ENCODE measurements around the gene CEP152. TPM values are rescaled to one million over a fixed set of nuclear protein-coding genes. Genes with fewer than 3 reads are reported as not detected.

Gene CEP152
- total RNA-seq, 1 experiment from 2014 or later: 31.6 TPM

- H3K9me3 ChIP-seq (ENCODE audit: low read depth, low read length, poor library complexity, severe bottlenecking): no peaks in the 10 kb centered on the region
- CTCF ChIA-PET: no interaction called here
- no peaks in the 10 kb centered on the region for H3K4me1 ChIP-seq (ENCODE audit: insufficient read depth, low read length, poor library complexity, severe bottlenecking)
- H3K4me3 ChIP-seq (ENCODE audit: low read depth, low read length, poor library complexity, severe bottlenecking): no peak overlapping the region
- no TSS peak for BruUV-seq (replicated peaks)
- no peaks in the 10 kb centered on the region for H3K27me3 ChIP-seq (replicated peaks; ENCODE audit: insufficient read depth, low read depth, low read length, poor library complexity)
- no peak overlapping the region for H3K27ac ChIP-seq (ENCODE audit: low read depth, low read length, poor library complexity, severe bottlenecking)
- intact Hi-C loops (cut with micrococcal nuclease; ENCODE audit: unreplicated experiment): no loop called here
- no peaks in the 10 kb centered on the region for H3K36me3 ChIP-seq (ENCODE audit: insufficient read depth, low read length, poor library complexity, severe bottlenecking)
- TF ChIP-seq EZH2 (IDR thresholded peaks at IDR 0.05; ENCODE audit: borderline replicate concordance, low read depth, low read length, poor library complexity, severe bottlenecking): no peak
- TF ChIP-seq CTCF (conservative IDR thresholded peaks at IDR 0.05; ENCODE audit: low read depth, low read length): no peak
- no peak for DNase-seq (ENCODE audit: low spot score)
- POLR2A ChIA-PET (ENCODE audit: low non-redundant PET): no interaction called here
Observed at GRCh38 chr15:48693484-48693883, 117.4 kb downstream of the CEP152 start.

GRCh38 chr15:48688493-48688892 is 122.4 kb downstream of the CEP152 start:
- Histone ChIP-seq H3K36me3 (ENCODE audit: insufficient read depth, low read length, poor library complexity, severe bottlenecking) (no peaks in the 10 kb centered on the region), H3K4me1 (ENCODE audit: insufficient read depth, low read length, poor library complexity, severe bottlenecking) (no peaks in the 10 kb centered on the region), H3K4me3 (ENCODE audit: low read depth, low read length, poor library complexity, severe bottlenecking) (no peak overlapping the region), H3K27ac (ENCODE audit: low read depth, low read length, poor library complexity, severe bottlenecking) (no peak overlapping the region), H3K9me3 (ENCODE audit: low read depth, low read length, poor library complexity, severe bottlenecking) (no peaks in the 10 kb centered on the region), H3K27me3 (replicated peaks; ENCODE audit: insufficient read depth, low read depth, low read length, poor library complexity) (no peaks in the 10 kb centered on the region)
- TF ChIP-seq CTCF (conservative IDR thresholded peaks at IDR 0.05; ENCODE audit: low read depth, low read length): no peak
- BruUV-seq (replicated peaks): no TSS peak
- CTCF ChIA-PET: no interaction called here
- intact Hi-C loops (cut with micrococcal nuclease; ENCODE audit: unreplicated experiment): no loop called here
- POLR2A ChIA-PET (ENCODE audit: low non-redundant PET): no interaction called here
- DNase-seq (ENCODE audit: low spot score): no peak

Other genes starting within 250 kb of the CEP152 start
- 25.4 and 25.8 TPM in 2 replicates for gene FBN1, start 165.4 kb downstream of the CEP152 start, total RNA-seq (2021)
- gene EID1, start 67.1 kb upstream of the CEP152 start, total RNA-seq (2021): 128 and 137 TPM in 2 replicates
- 0.57 and 0.73 TPM in 2 replicates for gene SHC4, start 152.8 kb upstream of the CEP152 start, total RNA-seq (2021)
- 36.4 and 36.8 TPM in 2 replicates for gene SECISBP2L, start 235.4 kb upstream of the CEP152 start, total RNA-seq (2021)